NCI-H2227 treated with DMSO at 0.1 percent for 48 hours (cell line): ENCODE measurements around the gene OLFML2A.

Experiments used
- DNase-seq: peaks from one replicate; lab custom pipeline; 2025; lab: John Stamatoyannopoulos, UW

The OLFML2A gene

GRCh38 chr9:124797343-124798103, 20.6 kb downstream of the OLFML2A start:
- DNase-seq = no peak

- no peak for DNase-seq
These were observed 22.5 kb downstream of the OLFML2A start for GRCh38 chr9:124799274-124800006.

- DNase-seq = no peak
These were observed 23.6 kb downstream of the OLFML2A start for GRCh38 chr9:124800306-124801259.

- no peak for DNase-seq
These were observed 24.4 kb downstream of the OLFML2A start for GRCh38 chr9:124801356-124801755.

GRCh38 chr9:124802426-124802825, 25.5 kb downstream of the OLFML2A start:
- no peak for DNase-seq

- DNase-seq = no peak
These were observed 27.0 kb downstream of the OLFML2A start for GRCh38 chr9:124803911-124804310.

- DNase-seq = no peak
These were observed 28.3 kb downstream of the OLFML2A start for GRCh38 chr9:124805186-124805585.

- no peak for DNase-seq
These were observed 31.5 kb downstream of the OLFML2A start for GRCh38 chr9:124808246-124808956.

- DNase-seq = no peak
These were observed 32.3 kb downstream of the OLFML2A start for GRCh38 chr9:124809211-124809610.

- DNase-seq = no peak
These were observed 33.0 kb downstream of the OLFML2A start for GRCh38 chr9:124809741-124810500.

GRCh38 chr9:124810663-124811355, 33.9 kb downstream of the OLFML2A start:
- DNase-seq = no peak

GRCh38 chr9:124812441-124812876, 35.5 kb downstream of the OLFML2A start:
- DNase-seq = no peak

GRCh38 chr9:124813041-124813440, 36.1 kb downstream of the OLFML2A start:
- DNase-seq = no peak

GRCh38 chr9:124813501-124814163, 36.7 kb downstream of the OLFML2A start:
- no peak for DNase-seq

- DNase-seq = no peak
These were observed 37.2 kb downstream of the OLFML2A start for GRCh38 chr9:124814164-124814535.

GRCh38 chr9:124815601-124816000, 38.7 kb downstream of the OLFML2A start:
- DNase-seq = no peak

- DNase-seq = no peak
These were observed 41.7 kb downstream of the OLFML2A start for GRCh38 chr9:124818431-124819281.

- DNase-seq = no peak
These were observed 44.0 kb downstream of the OLFML2A start for GRCh38 chr9:124820698-124821623.
